ENCODE results near the gene DHX38. TPM values are rescaled to one million over a fixed set of nuclear protein-coding genes. Genes with fewer than 3 reads are reported as not detected.

Gene DHX38
- total and polyA plus RNA-seq, 7 experiments from 2014 or later, result 21.6 to 113 (median 90.4) TPM

- Mint-ChIP-seq H3K27ac (peak overlapping the region in 2 of 9 donors; percentile 22 to 55), H3K36me3 (no peaks in the 10 kb centered on the region)
- CTCF ChIA-PET, result interaction anchor here (0.5 to 0.9 kb wide), 4 partner anchors 8 to 1983 kb away, joined by 3 read pairs; no protein-coding TSS in a partner anchor
These were observed 31.4 kb downstream of the DHX38 start for GRCh38 chr16:72124761-72125634.

GRCh38 chr16:72125635-72126428 lies 32.2 kb downstream of the DHX38 start:
- Mint-ChIP-seq H3K36me3 (no peaks in the 10 kb centered on the region), H3K4me3 (peak overlapping the region in 1 of 10 donors; percentile 11), H3K4me1 (peaks cover 0 to 7% (median 0%) of the 10 kb centered on the region in 7 donors), H3K27me3 (no peaks in the 10 kb centered on the region), H3K9me3 (no peaks in the 10 kb centered on the region), H3K27ac (no peak overlapping the region)
- POLR2A ChIA-PET, result no interaction called here
- DNase-seq, result no peak
- H3K4me1 ChIP-seq (ENCODE audit: control insufficient read depth in 2 of 2, insufficient read depth in 2 of 2, low read length in 2 of 2), result no peaks in the 10 kb centered on the region
- no peak for ATAC-seq
- no peak overlapping the region for H3K27ac ChIP-seq (ENCODE audit: low read depth, low read length)
- no peaks in the 10 kb centered on the region for H3K36me3 ChIP-seq (ENCODE audit: control insufficient read depth in 2 of 3, insufficient read depth in 3 of 3, low read length in 3 of 3)
- H3K27me3 ChIP-seq (ENCODE audit: control insufficient read depth in 2 of 2, insufficient read depth in 2 of 2, low read length in 2 of 2), result no peaks in the 10 kb centered on the region
- H3K4me3 ChIP-seq (ENCODE audit: low read length), result no peak overlapping the region
- CTCF ChIA-PET, result interaction anchor here (0.5 to 0.9 kb wide), 3 partner anchors 1734 to 1983 kb away, joined by 3 read pairs; no protein-coding TSS in a partner anchor
- intact Hi-C loops (cut with micrococcal nuclease), result loop anchor here in 1 of 2 donors (10.0 kb wide), 1 partner anchor 709 kb away; no protein-coding TSS in a partner anchor
- no peaks in the 10 kb centered on the region for H3K9me3 ChIP-seq (ENCODE audit: control insufficient read depth in 2 of 3, low read length in 3 of 3)

More at GRCh38 chr16:72124761-72125634, 31.4 kb downstream of the DHX38 start:
- peak in 7 of 9 donors; percentile 30 to 58 (median 55) for DNase-seq
- H3K27me3 Mint-ChIP-seq, result no peaks in the 10 kb centered on the region
- intact Hi-C loops (cut with micrococcal nuclease), result loop anchor here in 1 of 2 donors (10.0 kb wide), 1 partner anchor 710 kb away; no protein-coding TSS in a partner anchor
- Histone ChIP-seq H3K36me3 (ENCODE audit: control insufficient read depth in 2 of 3, insufficient read depth in 3 of 3, low read length in 3 of 3) (no peaks in the 10 kb centered on the region), H3K4me3 (ENCODE audit: low read length) (no peak overlapping the region), H3K4me1 (ENCODE audit: control insufficient read depth in 2 of 2, insufficient read depth in 2 of 2, low read length in 2 of 2) (no peaks in the 10 kb centered on the region), H3K9me3 (ENCODE audit: control insufficient read depth in 2 of 3, low read length in 3 of 3) (no peaks in the 10 kb centered on the region), H3K27me3 (ENCODE audit: control insufficient read depth in 2 of 2, insufficient read depth in 2 of 2, low read length in 2 of 2) (no peaks in the 10 kb centered on the region), H3K27ac (ENCODE audit: low read depth, low read length) (no peak overlapping the region)
- POLR2A ChIA-PET, result no interaction called here
- H3K9me3 Mint-ChIP-seq, result no peaks in the 10 kb centered on the region
- ATAC-seq, result peak; percentile 81
- peaks cover 0 to 7% (median 0%) of the 10 kb centered on the region in 7 donors for H3K4me1 Mint-ChIP-seq
- peak overlapping the region in 1 of 10 donors; percentile 11 for H3K4me3 Mint-ChIP-seq

GRCh38 chr16:72126429-72126765 lies 32.8 kb downstream of the DHX38 start:
- no peaks in the 10 kb centered on the region for H3K9me3 ChIP-seq (ENCODE audit: control insufficient read depth in 2 of 3, low read length in 3 of 3)
- Mint-ChIP-seq H3K27me3 (peaks cover 0 to 5% (median 0%) of the 10 kb centered on the region in 5 donors), H3K36me3 (no peaks in the 10 kb centered on the region), H3K4me3 (no peak overlapping the region), H3K27ac (peak overlapping the region in 1 of 9 donors; percentile 49), H3K9me3 (no peaks in the 10 kb centered on the region), H3K4me1 (peaks cover 0 to 7% (median 0%) of the 10 kb centered on the region in 7 donors)
- ATAC-seq (no peak), DNase-seq (no peak)
- H3K4me1 ChIP-seq (ENCODE audit: control insufficient read depth in 2 of 2, insufficient read depth in 2 of 2, low read length in 2 of 2), result no peaks in the 10 kb centered on the region
- POLR2A ChIA-PET, result no interaction called here
- no peaks in the 10 kb centered on the region for H3K36me3 ChIP-seq (ENCODE audit: control insufficient read depth in 2 of 3, insufficient read depth in 3 of 3, low read length in 3 of 3)
- no peaks in the 10 kb centered on the region for H3K27me3 ChIP-seq (ENCODE audit: control insufficient read depth in 2 of 2, insufficient read depth in 2 of 2, low read length in 2 of 2)
- CTCF ChIA-PET, result no interaction called here
- intact Hi-C loops (cut with micrococcal nuclease), result loop anchor here in 1 of 2 donors (10.0 kb wide), 1 partner anchor 708 kb away; no protein-coding TSS in a partner anchor
- no peak overlapping the region for H3K27ac ChIP-seq (ENCODE audit: low read depth, low read length)
- no peak overlapping the region for H3K4me3 ChIP-seq (ENCODE audit: low read length)

- H3K27me3 Mint-ChIP-seq, result peaks cover 0 to 7% (median 0%) of the 10 kb centered on the region in 5 donors
- intact Hi-C loops (cut with micrococcal nuclease), result loop anchor here in 1 of 2 donors (10.0 kb wide), 1 partner anchor 706 kb away; no protein-coding TSS in a partner anchor
- H3K27ac Mint-ChIP-seq, result no peak overlapping the region
- Histone ChIP-seq H3K36me3 (ENCODE audit: control insufficient read depth in 2 of 3, insufficient read depth in 3 of 3, low read length in 3 of 3) (no peaks in the 10 kb centered on the region), H3K4me3 (ENCODE audit: low read length) (no peak overlapping the region), H3K27ac (ENCODE audit: low read depth, low read length) (no peak overlapping the region), H3K27me3 (ENCODE audit: control insufficient read depth in 2 of 2, insufficient read depth in 2 of 2, low read length in 2 of 2) (no peaks in the 10 kb centered on the region), H3K4me1 (ENCODE audit: control insufficient read depth in 2 of 2, insufficient read depth in 2 of 2, low read length in 2 of 2) (no peaks in the 10 kb centered on the region), H3K9me3 (ENCODE audit: control insufficient read depth in 2 of 3, low read length in 3 of 3) (no peaks in the 10 kb centered on the region)
- no peak for DNase-seq
- POLR2A ChIA-PET, result no interaction called here
- H3K4me3 Mint-ChIP-seq, result no peak overlapping the region
- peaks cover 0 to 7% (median 0%) of the 10 kb centered on the region in 7 donors for H3K4me1 Mint-ChIP-seq
- CTCF ChIA-PET, result interaction anchor here (2.3 kb wide), 1 partner anchor 11 kb away, joined by 5 read pairs; no protein-coding TSS in a partner anchor
- no peaks in the 10 kb centered on the region for H3K9me3 Mint-ChIP-seq
- ATAC-seq, result no peak
- H3K36me3 Mint-ChIP-seq, result no peaks in the 10 kb centered on the region
These were observed 35.1 kb downstream of the DHX38 start for GRCh38 chr16:72128701-72129100.

GRCh38 chr16:72129976-72130656 lies 36.5 kb downstream of the DHX38 start:
- Mint-ChIP-seq H3K4me3 (no peak overlapping the region), H3K4me1 (peaks cover 0 to 5% (median 0%) of the 10 kb centered on the region in 7 donors), H3K9me3 (no peaks in the 10 kb centered on the region), H3K27ac (no peak overlapping the region), H3K36me3 (no peaks in the 10 kb centered on the region), H3K27me3 (peaks cover 0 to 7% (median 0%) of the 10 kb centered on the region in 5 donors)
- no peaks in the 10 kb centered on the region for H3K4me1 ChIP-seq (ENCODE audit: control insufficient read depth in 2 of 2, insufficient read depth in 2 of 2, low read length in 2 of 2)
- no peaks in the 10 kb centered on the region for H3K27me3 ChIP-seq (ENCODE audit: control insufficient read depth in 2 of 2, insufficient read depth in 2 of 2, low read length in 2 of 2)
- no peaks in the 10 kb centered on the region for H3K36me3 ChIP-seq (ENCODE audit: control insufficient read depth in 2 of 3, insufficient read depth in 3 of 3, low read length in 3 of 3)
- ATAC-seq, result no peak
- ChIA-PET CTCF (interaction anchor here (0.6 to 0.7 kb wide), 2 partner anchors 27 to 91 kb away, joined by 3 read pairs; no protein-coding TSS in a partner anchor), POLR2A (no interaction called here)
- no peak for DNase-seq
- no peak overlapping the region for H3K4me3 ChIP-seq (ENCODE audit: low read length)
- intact Hi-C loops (cut with micrococcal nuclease), result loop anchor here in 1 of 2 donors (10.0 kb wide), 1 partner anchor 705 kb away; no protein-coding TSS in a partner anchor
- no peak overlapping the region for H3K27ac ChIP-seq (ENCODE audit: low read depth, low read length)
- H3K9me3 ChIP-seq (ENCODE audit: control insufficient read depth in 2 of 3, low read length in 3 of 3), result no peaks in the 10 kb centered on the region

GRCh38 chr16:72131036-72131435 lies 37.4 kb downstream of the DHX38 start:
- DNase-seq, result no peak
- no peak overlapping the region for H3K4me3 ChIP-seq (ENCODE audit: low read length)
- ATAC-seq, result no peak
- no peak overlapping the region for H3K27ac Mint-ChIP-seq
- H3K27me3 ChIP-seq (ENCODE audit: control insufficient read depth in 2 of 2, insufficient read depth in 2 of 2, low read length in 2 of 2), result no peaks in the 10 kb centered on the region
- no peak overlapping the region for H3K27ac ChIP-seq (ENCODE audit: low read depth, low read length)
- H3K9me3 Mint-ChIP-seq, result no peaks in the 10 kb centered on the region
- no peak overlapping the region for H3K4me3 Mint-ChIP-seq
- H3K4me1 ChIP-seq (ENCODE audit: control insufficient read depth in 2 of 2, insufficient read depth in 2 of 2, low read length in 2 of 2), result no peaks in the 10 kb centered on the region
- no peaks in the 10 kb centered on the region for H3K9me3 ChIP-seq (ENCODE audit: control insufficient read depth in 2 of 3, low read length in 3 of 3)
- no peaks in the 10 kb centered on the region for H3K36me3 Mint-ChIP-seq
- peaks cover 0 to 7% (median 0%) of the 10 kb centered on the region in 5 donors for H3K27me3 Mint-ChIP-seq
- intact Hi-C loops (cut with micrococcal nuclease), result no loop called here
- ChIA-PET CTCF (interaction anchor here (1.0 kb wide), 1 partner anchor 12 kb away, joined by 4 read pairs; no protein-coding TSS in a partner anchor), POLR2A (no interaction called here)
- H3K36me3 ChIP-seq (ENCODE audit: control insufficient read depth in 2 of 3, insufficient read depth in 3 of 3, low read length in 3 of 3), result no peaks in the 10 kb centered on the region
- H3K4me1 Mint-ChIP-seq, result peaks cover 0 to 3% (median 0%) of the 10 kb centered on the region in 7 donors

Data from naive thymus-derived CD4-positive, alpha-beta T cell (primary cell).